Fibroblast of the aortic adventitia (primary cell): Measurements from ENCODE around the gene ASAP3. TPM values are rescaled to one million over a fixed set of nuclear protein-coding genes. Genes with fewer than 3 reads are reported as not detected.

Experiments used
- DNase-seq: peaks from one replicate; pipeline ENCODE4 v3.0.0-alpha.2; 2010; ENCODE audit warnings: low read depth
- H3K4me3 ChIP-seq: 2 replicates; pipeline ENCODE4 v1.5.1; 2011; ENCODE audit warnings: low read depth, mild to moderate bottlenecking, control low read depth, low read length, moderate library complexity
- CTCF ChIP-seq: IDR thresholded peaks from 2 replicates; pipeline ENCODE4 v1.5.1; 2011; ENCODE audit warnings: mild to moderate bottlenecking, low read length, control low read depth, inconsistent platforms; ENCODE audit not compliant: insufficient read depth
- total RNA-seq: library from RNA; depleted of rRNA; stranded (reverse); fragments of >200 nt; gene quantifications from 2 replicates; pipeline ENCODE4 v1.2.3, GENCODE V29; 2012; ENCODE audit warnings: low replicate concordance

ASAP3 gene
- total RNA-seq, 1 donor = 46.9 TPM

DNA sequence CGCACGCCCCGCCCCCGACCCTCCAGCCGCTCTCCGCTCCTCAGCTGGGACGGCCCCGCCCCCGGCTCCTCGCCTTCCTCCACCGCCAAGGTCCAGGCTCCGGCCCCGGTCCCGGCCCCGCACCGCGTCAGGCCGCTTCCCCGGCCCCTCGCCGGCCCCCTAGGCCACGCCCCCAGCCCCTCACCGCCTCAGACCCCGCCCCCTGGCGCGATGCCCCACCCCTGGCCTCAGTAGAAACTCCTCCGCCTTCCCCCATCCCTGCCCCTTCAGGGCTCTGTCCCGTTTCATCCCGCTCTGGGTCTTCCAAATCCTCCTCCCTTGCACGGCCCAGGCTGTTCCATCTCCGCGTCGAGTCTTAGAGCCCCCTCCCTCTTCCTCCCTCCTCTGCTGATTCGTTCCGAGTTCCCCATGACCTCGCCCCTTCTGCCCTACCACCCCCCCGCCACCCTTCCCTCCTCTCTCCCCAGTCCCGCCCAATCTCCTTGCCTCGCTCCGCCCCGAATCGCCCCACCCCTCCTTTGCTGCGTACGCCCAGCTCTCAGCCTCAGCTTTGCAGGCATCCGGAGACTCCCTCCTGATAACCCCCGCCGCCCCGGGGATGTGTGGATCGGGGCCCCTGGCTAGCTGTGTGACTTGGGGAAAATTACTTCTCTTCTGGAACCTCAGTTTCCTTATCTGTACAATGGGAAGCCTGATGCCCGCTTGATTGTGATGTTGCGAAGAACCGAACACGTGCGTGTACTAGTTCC lies 448 bp upstream of the ASAP3 start:
- DNase-seq = peak; percentile 95
- H3K4me3 ChIP-seq = peak overlapping the region; percentile 70
- TF ChIP-seq CTCF = no peak

DNA sequence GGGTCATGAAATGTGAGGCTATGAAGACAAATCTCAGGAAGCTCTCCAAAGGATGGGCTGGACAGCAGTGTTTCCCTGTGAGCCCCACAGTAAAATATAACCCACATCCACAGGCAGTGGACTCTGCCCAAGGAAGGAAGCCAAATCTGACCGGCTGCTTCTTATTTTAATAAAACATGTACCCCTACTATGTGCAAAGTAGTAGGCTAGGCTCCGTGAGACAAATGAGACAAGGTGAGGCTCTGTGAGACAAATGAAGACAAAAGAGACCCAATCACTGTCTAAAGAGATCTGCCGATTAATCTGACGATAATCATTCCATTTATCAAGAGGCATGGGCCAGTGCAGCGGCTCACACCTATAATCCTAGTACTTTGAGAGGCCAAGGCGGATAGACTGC lies 2.1 kb downstream of the ASAP3 start:
- no peak for DNase-seq
- no peak for TF ChIP-seq CTCF
- H3K4me3 ChIP-seq = peak overlapping the region; percentile 52

DNA sequence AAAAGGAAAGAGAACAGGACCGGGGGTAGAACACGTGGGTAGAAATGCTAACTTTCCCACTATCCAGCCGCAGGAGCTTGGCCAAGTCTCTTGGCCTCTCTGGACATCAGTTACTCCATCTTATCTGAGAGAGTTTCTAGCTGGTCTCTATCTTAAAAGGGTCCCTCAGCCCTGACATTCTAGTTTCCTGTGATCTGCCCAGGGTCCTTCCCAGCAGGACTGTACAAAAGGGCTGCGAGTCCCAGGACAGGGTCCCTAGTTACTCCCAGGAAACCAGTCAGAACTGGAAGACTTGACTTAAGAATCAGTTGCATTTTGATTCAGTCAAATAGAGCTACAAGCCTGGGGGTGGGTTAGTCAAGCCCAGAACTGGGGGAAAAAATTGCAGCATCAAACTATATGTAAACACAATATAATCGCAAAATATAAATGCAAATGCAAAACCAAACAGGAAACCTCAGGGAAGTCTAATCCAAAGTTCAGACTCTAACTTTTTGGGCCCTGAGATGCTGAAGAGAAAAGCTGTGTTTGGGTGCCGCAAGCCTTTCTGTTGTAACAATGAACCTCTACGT lies 2.9 kb downstream of the ASAP3 start:
- DNase-seq = no peak
- H3K4me3 ChIP-seq = peak overlapping the region; percentile 16
- TF ChIP-seq CTCF = no peak

DNA sequence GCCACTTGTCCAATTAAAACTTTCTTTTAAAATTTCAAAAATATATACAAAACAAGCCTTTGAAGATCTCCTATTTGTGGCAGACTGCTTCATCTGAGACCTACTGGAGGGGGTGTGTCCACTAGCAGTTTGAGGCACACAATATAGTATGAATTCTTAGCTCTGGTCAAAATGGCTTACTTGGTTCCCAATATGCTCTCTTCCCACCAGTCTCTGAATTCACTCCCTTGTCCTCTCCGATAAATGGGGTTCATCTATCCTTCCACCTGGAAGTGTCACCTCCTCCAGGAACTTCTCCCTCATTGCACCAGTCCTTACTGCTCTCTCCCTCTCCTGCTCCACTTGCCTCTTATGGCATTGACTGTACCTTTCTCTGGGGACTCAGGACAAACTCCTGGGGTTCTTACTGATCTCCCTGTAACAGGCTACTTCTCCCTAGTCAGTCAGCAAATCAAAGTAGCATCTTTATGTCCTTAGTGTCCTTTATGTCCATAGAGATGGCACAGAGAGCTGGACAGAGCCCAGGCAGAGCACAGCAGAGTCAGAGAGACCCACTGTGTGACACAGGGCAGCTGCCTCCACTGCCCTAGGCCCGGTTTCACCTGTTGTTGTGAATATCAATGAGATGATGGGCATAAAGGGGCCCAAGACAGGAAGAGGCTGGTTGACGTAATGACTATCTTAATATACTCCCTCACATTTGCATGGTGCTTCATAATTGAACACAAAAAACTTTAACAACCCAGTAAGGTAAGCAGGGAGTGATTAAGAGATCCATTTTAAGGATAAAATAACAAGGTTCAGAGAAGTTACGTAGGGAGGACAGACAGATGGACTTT lies 3.6 kb downstream of the ASAP3 start:
- no peak for TF ChIP-seq CTCF
- H3K4me3 ChIP-seq = no peak overlapping the region
- no peak for DNase-seq

GRCh38 chr1:23479666-23479941 lies 4.4 kb downstream of the ASAP3 start:
- no peak for DNase-seq
- no peak for TF ChIP-seq CTCF
- H3K4me3 ChIP-seq = no peak overlapping the region

DNA sequence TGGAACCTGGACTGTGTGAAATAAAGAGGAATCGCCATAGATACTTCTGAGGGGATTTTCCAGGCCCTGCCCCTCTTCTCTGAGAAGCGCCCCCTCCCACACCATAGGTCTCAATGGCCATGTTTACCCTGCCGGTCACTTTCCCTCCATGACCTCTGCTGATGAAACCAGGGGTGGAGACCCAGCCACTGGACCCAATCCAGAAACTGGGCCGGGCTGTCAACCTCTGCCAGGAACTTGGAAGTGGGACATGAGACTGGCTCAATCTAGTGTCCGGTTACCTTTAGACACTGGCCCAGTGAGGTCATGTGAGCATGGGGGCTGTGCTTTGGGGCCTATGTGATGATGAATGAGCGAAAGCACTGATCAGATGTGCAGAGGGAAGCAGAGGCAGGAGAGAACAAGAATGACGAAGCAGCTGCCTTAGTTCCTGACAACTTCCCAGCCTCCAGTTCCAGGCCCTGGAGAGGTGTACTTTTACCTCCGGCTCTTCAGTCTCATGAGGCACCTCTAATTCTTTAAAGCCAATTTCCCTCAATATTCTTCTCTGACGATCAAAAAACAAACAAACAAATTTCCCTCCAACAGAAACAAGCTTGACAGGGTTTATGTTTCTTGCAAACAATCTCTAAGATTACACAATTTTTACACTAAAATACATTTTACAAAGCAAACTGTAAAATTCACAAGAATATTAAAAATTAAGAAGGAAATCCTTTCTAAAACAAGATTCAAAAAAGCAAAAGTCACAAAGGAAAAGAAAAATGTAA lies 4.9 kb downstream of the ASAP3 start:
- TF ChIP-seq CTCF = no peak

More for the DNA sequence above, 4.9 kb downstream of the ASAP3 start:
- H3K4me3 ChIP-seq = no peak overlapping the region
- DNase-seq = peak; percentile 84
